Measurements from ENCODE around the gene ZAR1L.
A peak's percentile ranks its signal among the peaks of the same experiment; 100 is the strongest.

ZAR1L gene

DNA sequence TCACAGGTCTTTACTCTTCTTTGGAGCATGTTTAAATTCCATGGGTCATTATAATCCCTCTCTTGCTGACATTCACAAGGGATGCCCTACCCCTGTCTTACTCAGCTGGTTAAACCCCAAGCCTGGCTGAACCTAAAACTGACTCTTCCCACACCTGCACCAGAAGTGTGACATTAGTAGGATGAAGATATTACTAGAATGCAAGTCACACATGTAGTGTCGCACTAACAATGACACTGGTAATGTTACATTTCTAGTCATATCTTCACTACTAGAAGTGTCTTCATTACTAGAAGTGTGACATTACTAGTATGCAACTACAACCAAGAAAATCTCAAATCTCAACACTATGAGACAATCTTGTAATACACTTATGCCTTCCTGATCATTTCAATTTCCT lies 14.2 kb downstream of the ZAR1L start:
- no peak for DNase-seq

DNA sequence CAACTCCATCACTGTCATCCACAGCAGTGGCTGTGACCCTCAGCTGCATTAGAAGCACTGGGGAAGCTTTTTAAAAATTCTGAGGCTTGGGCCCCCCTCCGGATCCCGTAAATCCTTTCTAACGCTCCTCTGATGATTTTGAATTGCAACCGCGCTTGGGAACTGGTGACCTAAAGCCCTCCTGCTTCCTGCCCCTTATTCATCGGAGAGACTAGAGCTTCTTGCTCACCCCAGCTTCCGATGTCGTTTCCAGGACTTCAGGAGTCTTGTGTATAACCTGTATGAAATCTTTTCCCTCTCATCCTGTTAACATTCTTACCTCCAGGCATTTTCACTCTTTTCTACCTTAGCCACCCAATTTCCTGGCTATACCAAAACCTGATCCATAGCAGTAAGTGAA lies 14.8 kb downstream of the ZAR1L start:
- DNase-seq: no peak

- DNase-seq: no peak
These were observed 15.3 kb downstream of the ZAR1L start for GRCh38 chr13:32299893-32300292.

GRCh38 chr13:32298695-32299094 lies 16.5 kb downstream of the ZAR1L start:
- DNase-seq: no peak

- DNase-seq: no peak
These were observed 18.0 kb downstream of the ZAR1L start for GRCh38 chr13:32297206-32297605.

GRCh38 chr13:32285633-32285965 lies 29.6 kb downstream of the ZAR1L start:
- DNase-seq: no peak

DNA sequence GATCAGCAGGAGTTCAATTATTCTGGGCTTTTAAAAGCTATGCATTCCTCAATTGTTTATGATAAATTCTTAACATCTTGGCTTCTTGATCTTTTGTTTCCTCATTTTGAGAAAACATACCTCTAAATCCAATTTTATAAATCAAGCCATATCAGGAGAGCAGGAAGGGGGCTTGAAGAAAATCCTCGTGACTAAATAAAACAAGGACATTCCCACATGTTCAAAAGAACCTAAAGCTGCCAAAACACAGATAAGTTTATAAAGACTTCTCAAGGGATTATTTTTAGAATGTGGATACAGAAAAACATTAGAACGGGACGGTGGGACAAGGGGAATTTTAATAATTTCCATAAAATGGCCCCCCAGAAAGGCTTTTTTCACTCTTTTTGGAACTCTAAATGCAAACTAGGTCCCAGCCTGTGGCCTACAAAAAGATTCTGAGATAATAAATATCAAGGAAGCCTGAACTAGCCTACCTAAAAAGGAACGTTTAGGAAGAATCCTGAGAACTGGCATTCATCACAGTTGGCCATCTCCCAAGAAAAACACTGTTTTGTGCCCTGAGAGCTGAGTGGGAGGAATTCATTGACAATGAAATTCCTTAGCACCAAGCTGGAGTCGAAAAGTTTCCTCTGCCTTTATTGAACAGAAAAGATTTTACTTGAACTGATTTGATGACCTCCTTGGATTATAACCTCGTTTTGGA lies 30.1 kb downstream of the ZAR1L start:
- no peak for DNase-seq

DNA sequence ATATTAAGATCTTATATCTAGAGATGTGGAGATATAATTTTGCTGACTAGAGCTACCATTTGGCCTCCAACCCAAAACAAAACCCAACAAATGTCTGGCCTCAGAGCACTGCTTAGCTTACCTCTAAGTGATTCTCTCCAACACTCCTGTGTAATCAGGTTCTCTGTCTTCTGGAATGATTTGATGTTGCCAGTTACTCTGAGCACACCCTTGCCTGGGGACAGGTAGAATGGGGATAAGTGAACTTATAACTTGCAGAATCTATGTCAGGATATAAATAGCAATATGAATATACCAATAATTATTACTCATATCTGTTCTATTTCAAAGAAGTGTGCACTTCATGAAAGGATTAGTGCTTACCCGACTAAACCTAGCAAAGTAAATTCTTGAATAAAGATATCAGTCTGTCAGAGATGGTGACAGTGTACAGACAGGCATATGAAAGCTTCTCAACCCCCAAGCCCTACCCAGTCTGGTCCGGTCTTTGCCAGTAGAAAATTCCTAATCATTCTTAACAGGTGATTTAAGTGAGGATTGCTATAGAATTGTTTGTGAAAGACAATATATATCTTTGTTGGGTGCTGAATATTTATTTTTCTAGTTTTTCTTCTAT lies 33.0 kb downstream of the ZAR1L start:
- no peak for DNase-seq

- DNase-seq: no peak
These were observed 34.1 kb downstream of the ZAR1L start for GRCh38 chr13:32281096-32281495.

GRCh38 chr13:32278426-32278825 lies 36.7 kb downstream of the ZAR1L start:
- no peak for DNase-seq

DNA sequence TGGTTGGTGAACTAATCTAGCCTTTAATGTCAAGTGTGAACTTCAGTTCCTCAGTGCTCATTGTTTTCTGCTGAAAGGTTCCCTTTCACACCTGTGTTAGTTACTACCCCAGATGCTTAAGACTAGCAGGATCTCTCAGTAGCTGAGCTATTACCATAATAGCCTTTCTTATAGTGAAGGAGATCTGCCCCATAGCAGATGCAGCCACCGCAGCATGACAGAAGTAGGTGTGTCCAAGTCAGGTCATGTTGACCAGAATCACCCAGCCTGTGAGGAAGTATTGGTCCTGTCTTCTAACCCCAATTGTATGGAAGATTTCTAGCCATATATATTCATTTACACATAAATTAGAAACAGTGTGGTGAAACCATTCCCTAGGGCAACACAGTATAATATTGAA lies 37.3 kb downstream of the ZAR1L start:
- no peak for DNase-seq

DNA sequence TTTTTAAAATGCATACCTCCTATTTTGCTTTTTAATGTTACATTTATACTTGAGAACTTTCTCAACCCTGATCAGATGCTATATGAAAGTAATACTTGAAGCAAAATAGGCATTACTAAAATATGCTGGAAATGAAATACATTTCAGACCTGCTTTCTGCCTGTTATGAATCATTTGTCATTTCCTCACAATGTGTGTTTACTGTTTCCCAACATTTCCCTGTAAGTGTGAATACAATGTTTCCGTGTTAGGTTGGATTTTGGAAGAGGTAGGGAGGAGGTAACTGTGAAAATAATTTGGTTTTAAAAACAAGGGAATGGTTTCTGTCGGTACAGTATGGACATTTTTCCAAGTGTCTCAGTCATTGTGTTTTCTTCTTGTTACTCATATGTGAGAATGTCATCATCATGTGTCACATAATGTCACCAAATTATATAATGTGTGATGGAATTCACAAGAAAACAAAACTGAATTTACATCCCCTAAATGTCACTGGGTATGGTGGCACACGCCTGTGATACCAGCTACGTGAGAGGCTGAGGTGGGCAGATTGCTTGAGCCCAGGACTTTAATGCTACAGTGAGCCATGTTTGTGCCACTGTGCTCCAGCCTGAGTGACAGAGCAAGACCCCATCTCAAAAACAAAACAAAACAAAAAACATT lies 43.0 kb downstream of the ZAR1L start:
- no peak for DNase-seq

- DNase-seq: no peak
These were observed 47.2 kb downstream of the ZAR1L start for GRCh38 chr13:32267836-32268439.

GRCh38 chr13:32266130-32266529 lies 49.0 kb downstream of the ZAR1L start:
- DNase-seq: no peak

DNA sequence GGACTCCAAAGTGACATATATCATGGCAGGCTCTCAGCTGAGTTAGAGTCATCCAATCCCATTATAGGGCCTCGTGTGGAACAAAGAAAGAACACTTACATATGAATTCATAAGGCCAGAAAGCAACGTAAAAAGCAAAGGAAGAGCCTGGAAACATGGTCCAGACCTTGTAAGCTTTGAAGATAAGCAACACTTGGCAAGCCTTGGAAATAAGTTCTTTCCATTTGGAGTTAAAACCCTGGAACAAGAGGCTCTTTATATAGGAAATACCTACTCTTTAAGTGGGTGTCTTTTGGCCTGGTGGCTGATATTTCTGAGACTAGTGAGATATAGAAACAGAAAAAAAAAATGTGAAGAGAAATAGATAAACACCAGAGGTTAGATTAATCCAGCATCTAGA lies 49.4 kb downstream of the ZAR1L start:
- no peak for DNase-seq

DNA sequence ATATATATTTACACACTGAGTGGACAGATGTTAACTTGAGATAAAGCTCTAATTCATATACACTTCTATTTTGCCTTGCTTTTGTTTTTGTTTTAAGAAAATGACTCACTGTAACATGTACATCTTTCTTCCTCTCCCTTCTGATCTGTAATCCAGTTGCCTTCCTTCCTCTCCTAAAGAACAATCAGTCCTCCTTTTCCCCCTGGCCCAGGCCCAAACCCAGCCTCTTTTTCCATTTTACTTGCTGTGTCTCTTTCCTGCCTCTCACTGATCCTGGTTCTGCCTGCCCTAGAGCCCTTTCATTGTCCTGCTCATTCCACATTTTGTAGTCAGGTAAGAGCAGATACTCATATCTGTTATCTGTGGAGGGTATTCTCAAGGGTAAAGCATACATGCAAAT lies 50.8 kb downstream of the ZAR1L start:
- no peak for DNase-seq

DNA sequence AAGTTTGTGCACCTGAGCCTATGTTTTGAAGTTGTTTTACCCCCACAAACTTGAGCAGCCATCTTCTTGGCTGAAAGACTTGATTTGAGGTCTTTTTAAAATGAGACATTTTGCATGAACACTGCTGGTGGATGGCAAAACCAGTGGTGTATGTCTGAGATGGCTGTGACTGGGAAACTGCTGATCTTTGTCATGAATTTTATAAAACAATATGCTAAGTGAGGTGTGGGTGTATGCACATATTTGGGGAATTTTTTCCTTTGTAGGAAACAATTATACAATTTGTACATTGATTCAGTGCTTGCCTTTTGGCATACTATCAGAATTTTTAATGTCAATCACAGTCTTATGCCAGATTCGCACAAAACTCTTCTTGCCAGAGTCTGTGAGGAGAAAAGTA lies 52.5 kb downstream of the ZAR1L start:
- no peak for DNase-seq

DNA sequence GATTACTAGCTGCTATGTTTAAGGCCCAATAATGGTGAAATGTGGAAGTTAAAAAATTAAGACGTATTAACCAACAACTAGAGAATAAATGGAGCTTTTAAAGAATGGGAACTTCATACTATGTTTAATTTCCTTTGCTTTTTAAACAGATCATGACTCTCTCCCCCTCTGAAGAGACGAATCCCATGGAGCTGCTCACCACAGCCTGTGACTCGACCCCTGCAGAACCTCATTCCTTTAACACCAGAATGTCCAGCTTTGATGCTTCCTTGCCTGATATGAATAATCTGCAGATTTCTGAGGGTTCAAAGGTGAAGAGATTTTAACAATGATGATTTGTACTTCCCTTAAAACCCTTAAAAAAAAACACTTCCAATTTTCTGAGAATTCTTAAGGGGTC lies 53.0 kb downstream of the ZAR1L start:
- DNase-seq: no peak

- DNase-seq: peak; percentile 7
These were observed 53.6 kb downstream of the ZAR1L start for GRCh38 chr13:32261567-32261966.

DNA sequence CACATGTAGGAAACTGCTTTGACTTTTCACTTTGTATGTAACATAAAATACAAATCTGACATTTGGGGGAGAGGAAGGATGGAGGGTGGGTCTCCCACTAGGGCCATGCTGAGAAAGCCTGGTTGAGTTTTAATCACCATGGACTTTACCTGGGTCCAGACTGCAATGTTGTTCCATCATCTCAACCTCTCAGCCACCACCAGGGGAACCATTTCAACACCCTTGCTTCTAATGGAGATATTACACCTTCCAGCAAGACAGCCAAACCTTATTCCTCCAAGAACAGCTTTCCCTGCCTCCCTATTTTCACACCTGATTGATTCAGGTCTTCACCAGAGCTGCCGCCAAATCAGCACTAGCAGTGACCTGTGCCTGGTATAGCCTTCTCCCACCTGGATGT lies 56.0 kb downstream of the ZAR1L start:
- DNase-seq: no peak

DNA sequence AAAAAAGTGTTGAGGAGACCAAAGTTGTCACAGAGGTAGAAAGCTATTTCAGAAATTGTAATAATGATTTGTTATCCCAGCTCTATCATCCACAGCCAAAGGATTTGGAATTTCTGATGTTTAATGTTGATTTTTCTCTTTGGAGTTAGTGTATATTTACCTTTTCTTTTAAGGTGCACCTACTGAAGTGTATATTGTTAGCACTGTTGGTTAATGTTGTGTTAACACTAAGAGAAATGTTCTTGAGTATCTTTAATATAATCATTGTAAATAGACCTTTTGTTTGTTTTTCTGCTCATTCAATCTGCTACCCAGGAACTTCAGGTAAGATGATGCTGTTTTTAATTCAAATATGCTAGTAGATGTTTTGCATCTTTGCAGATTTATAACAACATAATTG lies 57.5 kb downstream of the ZAR1L start:
- peak; percentile 52 for DNase-seq

DNA sequence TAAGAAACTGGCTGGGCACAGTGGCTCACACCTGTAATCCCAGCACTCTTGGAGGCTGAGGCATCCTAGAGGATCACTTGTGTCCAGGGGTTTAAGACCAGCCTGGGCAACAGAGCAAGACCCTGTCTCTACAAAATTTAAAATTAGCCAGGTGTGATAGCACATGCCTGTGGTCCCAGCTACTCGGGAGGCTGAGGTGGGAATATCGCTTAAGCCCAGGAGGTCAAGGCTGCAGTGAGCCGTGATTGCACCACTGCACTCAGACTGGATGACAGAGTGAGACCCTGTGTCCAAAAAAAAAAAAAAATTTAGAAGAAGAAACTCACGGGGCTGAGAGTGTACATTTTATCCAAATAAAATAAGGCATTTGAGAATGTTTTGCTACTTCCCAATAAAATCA lies 58.9 kb downstream of the ZAR1L start:
- DNase-seq: no peak

- no peak for DNase-seq
These were observed 59.4 kb downstream of the ZAR1L start for GRCh38 chr13:32255724-32256109.

Data from DMS153 (cell line).